ENCODE measurements around the gene EN2.

EN2 gene

GRCh38 chr7:155477476-155477875, 19.5 kb downstream of the EN2 start:
- Mint-ChIP-seq H3K4me1 (ENCODE audit: low read depth) (peaks cover 4% of the 10 kb centered on the region), H3K9me3 (ENCODE audit: low read depth) (peaks cover 5% of the 10 kb centered on the region), H3K27me3 (peaks cover 51% of the 10 kb centered on the region), H3K27ac (no peak overlapping the region), H3K36me3 (no peaks in the 10 kb centered on the region), H3K4me3 (no peak overlapping the region)

GRCh38 chr7:155481764-155482163, 23.8 kb downstream of the EN2 start:
- Mint-ChIP-seq H3K4me1 (ENCODE audit: low read depth) (peaks cover 9% of the 10 kb centered on the region), H3K36me3 (no peaks in the 10 kb centered on the region), H3K9me3 (ENCODE audit: low read depth) (peaks cover 5% of the 10 kb centered on the region), H3K4me3 (no peak overlapping the region), H3K27me3 (peaks cover 25% of the 10 kb centered on the region), H3K27ac (no peak overlapping the region)

- H3K27ac Mint-ChIP-seq: no peak overlapping the region
- H3K4me3 Mint-ChIP-seq: no peak overlapping the region
- H3K4me1 Mint-ChIP-seq (ENCODE audit: low read depth): peaks cover 5% of the 10 kb centered on the region
- H3K36me3 Mint-ChIP-seq: no peaks in the 10 kb centered on the region
- peaks cover 21% of the 10 kb centered on the region for H3K27me3 Mint-ChIP-seq
- H3K9me3 Mint-ChIP-seq (ENCODE audit: low read depth): peaks cover 5% of the 10 kb centered on the region
These were observed 24.7 kb downstream of the EN2 start for GRCh38 chr7:155482511-155483183.

GRCh38 chr7:155483245-155483644, 25.3 kb downstream of the EN2 start:
- Mint-ChIP-seq H3K27me3 (peaks cover 21% of the 10 kb centered on the region), H3K9me3 (ENCODE audit: low read depth) (peaks cover 5% of the 10 kb centered on the region), H3K4me1 (ENCODE audit: low read depth) (peaks cover 5% of the 10 kb centered on the region), H3K36me3 (no peaks in the 10 kb centered on the region), H3K4me3 (no peak overlapping the region), H3K27ac (no peak overlapping the region)

- Mint-ChIP-seq H3K9me3 (ENCODE audit: low read depth) (peaks cover 5% of the 10 kb centered on the region), H3K27me3 (peaks cover 21% of the 10 kb centered on the region), H3K4me3 (no peak overlapping the region), H3K36me3 (no peaks in the 10 kb centered on the region), H3K4me1 (ENCODE audit: low read depth) (peaks cover 5% of the 10 kb centered on the region), H3K27ac (no peak overlapping the region)
These were observed 26.0 kb downstream of the EN2 start for GRCh38 chr7:155483868-155484325.

- Mint-ChIP-seq H3K27me3 (peaks cover 20% of the 10 kb centered on the region), H3K36me3 (no peaks in the 10 kb centered on the region), H3K27ac (no peak overlapping the region), H3K4me3 (no peak overlapping the region), H3K9me3 (ENCODE audit: low read depth) (peaks cover 5% of the 10 kb centered on the region), H3K4me1 (ENCODE audit: low read depth) (peaks cover 7% of the 10 kb centered on the region)
These were observed 26.8 kb downstream of the EN2 start for GRCh38 chr7:155484483-155485399.

- Mint-ChIP-seq H3K4me1 (ENCODE audit: low read depth) (peaks cover 19% of the 10 kb centered on the region), H3K4me3 (no peak overlapping the region), H3K27me3 (peaks cover 9% of the 10 kb centered on the region), H3K27ac (no peak overlapping the region), H3K36me3 (no peaks in the 10 kb centered on the region), H3K9me3 (ENCODE audit: low read depth) (peaks cover 3% of the 10 kb centered on the region)
These were observed 29.0 kb downstream of the EN2 start for GRCh38 chr7:155486783-155487508.

GRCh38 chr7:155487509-155488482, 29.9 kb downstream of the EN2 start:
- Mint-ChIP-seq H3K4me3 (no peak overlapping the region), H3K27ac (no peak overlapping the region), H3K27me3 (peaks cover 8% of the 10 kb centered on the region)

GRCh38 chr7:155488483-155489127, 30.7 kb downstream of the EN2 start:
- Mint-ChIP-seq H3K9me3 (ENCODE audit: low read depth) (no peaks in the 10 kb centered on the region), H3K36me3 (no peaks in the 10 kb centered on the region), H3K27ac (no peak overlapping the region), H3K27me3 (peaks cover 6% of the 10 kb centered on the region), H3K4me3 (no peak overlapping the region), H3K4me1 (ENCODE audit: low read depth) (peaks cover 17% of the 10 kb centered on the region)

More at GRCh38 chr7:155487509-155488482, 29.9 kb downstream of the EN2 start:
- no peaks in the 10 kb centered on the region for H3K36me3 Mint-ChIP-seq
- peaks cover 22% of the 10 kb centered on the region for H3K4me1 Mint-ChIP-seq (ENCODE audit: low read depth)
- no peaks in the 10 kb centered on the region for H3K9me3 Mint-ChIP-seq (ENCODE audit: low read depth)

GRCh38 chr7:155489158-155489840, 31.4 kb downstream of the EN2 start:
- H3K27ac Mint-ChIP-seq: no peak overlapping the region
- no peaks in the 10 kb centered on the region for H3K36me3 Mint-ChIP-seq
- peaks cover 6% of the 10 kb centered on the region for H3K27me3 Mint-ChIP-seq
- H3K4me1 Mint-ChIP-seq (ENCODE audit: low read depth): peaks cover 17% of the 10 kb centered on the region
- no peaks in the 10 kb centered on the region for H3K9me3 Mint-ChIP-seq (ENCODE audit: low read depth)
- H3K4me3 Mint-ChIP-seq: no peak overlapping the region

GRCh38 chr7:155489862-155490696, 32.1 kb downstream of the EN2 start:
- Mint-ChIP-seq H3K4me1 (ENCODE audit: low read depth) (peaks cover 17% of the 10 kb centered on the region), H3K9me3 (ENCODE audit: low read depth) (no peaks in the 10 kb centered on the region), H3K4me3 (peak overlapping the region; percentile 82), H3K27me3 (peaks cover 4% of the 10 kb centered on the region), H3K36me3 (no peaks in the 10 kb centered on the region), H3K27ac (peak overlapping the region; percentile 41)

- Mint-ChIP-seq H3K27ac (peak overlapping the region; percentile 65), H3K4me3 (peak overlapping the region; percentile 82), H3K36me3 (no peaks in the 10 kb centered on the region), H3K9me3 (ENCODE audit: low read depth) (no peaks in the 10 kb centered on the region), H3K27me3 (peaks cover 4% of the 10 kb centered on the region), H3K4me1 (ENCODE audit: low read depth) (peaks cover 17% of the 10 kb centered on the region)
These were observed 33.0 kb downstream of the EN2 start for GRCh38 chr7:155490697-155491628.
